GM23248 (cell line): ENCODE results near the gene SYTL3.

Experiments
- EZH2 ChIP-seq: fragments of 200-600 bp; sonication (generic); IDR thresholded peaks from 2 replicates; pipeline ENCODE4 v1.6.1; 2018; ENCODE audit warnings: antibody characterized with exemption, mild to moderate bottlenecking; ENCODE audit not compliant: insufficient read depth, poor library complexity, severe bottlenecking
- EZH2phosphoT487 ChIP-seq: fragments of 200-600 bp; sonication (generic); IDR thresholded peaks from 2 replicates; pipeline ENCODE4 v1.6.1; 2018; ENCODE audit warnings: antibody characterized with exemption, moderate library complexity, mild to moderate bottlenecking, low read depth; ENCODE audit not compliant: insufficient read depth

DNA sequence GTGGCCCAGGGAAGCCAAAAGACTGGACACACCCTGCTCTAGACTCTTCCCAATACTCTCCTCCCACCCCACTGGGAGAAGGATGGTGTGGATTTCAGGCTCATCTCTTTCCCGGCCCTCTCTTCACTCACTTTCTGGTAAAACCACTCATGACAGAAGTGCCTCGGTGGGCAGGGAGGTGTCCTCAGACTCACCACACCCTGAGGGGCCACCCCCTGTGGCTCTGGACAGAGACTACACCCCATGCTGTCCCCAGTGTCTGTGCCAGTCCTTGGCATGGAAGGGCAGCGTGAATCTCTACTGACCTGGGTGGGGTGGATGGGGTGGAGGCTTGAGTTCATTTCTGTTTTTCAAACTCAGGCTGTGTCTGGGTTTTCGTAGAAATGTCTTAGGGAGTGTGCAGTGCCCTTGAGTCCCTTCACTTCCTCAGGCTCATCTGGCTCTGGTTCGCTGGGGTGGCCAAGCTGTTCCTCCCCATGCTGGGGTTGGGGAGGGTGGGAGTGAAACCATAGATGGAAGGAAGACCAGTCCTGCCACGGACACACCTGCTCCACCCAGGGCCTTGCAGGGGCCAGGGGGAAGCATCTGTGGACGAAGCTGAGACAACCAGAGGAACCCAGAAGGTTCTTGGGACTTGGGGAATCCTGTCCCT lies 110.2 kb downstream of the SYTL3 start:
- TF ChIP-seq EZH2, result no peak
- no peak for TF ChIP-seq EZH2phosphoT487
